IPS-15b (cell line): ENCODE measurements around the gene SEMA3B.

Source experiments
- H3K27me3 ChIP-seq: one replicate; pipeline ENCODE4 v1.6.1; 2013; ENCODE audit warnings: low read length; ENCODE audit not compliant: control insufficient read depth, insufficient read depth
- H3K36me3 ChIP-seq: one replicate; pipeline ENCODE4 v1.6.1; 2013; ENCODE audit warnings: low read length; ENCODE audit not compliant: control insufficient read depth, insufficient read depth
- H3K4me1 ChIP-seq: one replicate; pipeline ENCODE4 v1.6.1; 2013; ENCODE audit warnings: mild to moderate bottlenecking, low read length; ENCODE audit not compliant: control insufficient read depth, insufficient read depth
- H3K4me3 ChIP-seq: one replicate; pipeline ENCODE4 v1.5.1; 2013; ENCODE audit warnings: low read depth, low read length
- H3K9ac ChIP-seq: one replicate; pipeline ENCODE4 v1.6.1; 2013; ENCODE audit warnings: low read depth, mild to moderate bottlenecking, low read length
- H3K9me3 ChIP-seq: one replicate; pipeline ENCODE4 v1.6.1; 2013; ENCODE audit warnings: mild to moderate bottlenecking, low read length; ENCODE audit not compliant: control insufficient read depth, insufficient read depth

SEMA3B gene

GRCh38 chr3:50251220-50251619, 17.7 kb upstream of the SEMA3B start:
- H3K4me3 ChIP-seq = no peak overlapping the region
- peaks cover 6% of the 10 kb centered on the region for H3K4me1 ChIP-seq
- H3K9ac ChIP-seq = no peak overlapping the region
- H3K9me3 ChIP-seq = no peaks in the 10 kb centered on the region
- peaks cover 35% of the 10 kb centered on the region for H3K36me3 ChIP-seq
- H3K27me3 ChIP-seq = no peaks in the 10 kb centered on the region

GRCh38 chr3:50254577-50255250, 14.2 kb upstream of the SEMA3B start:
- Histone ChIP-seq H3K4me1 (no peaks in the 10 kb centered on the region), H3K4me3 (no peak overlapping the region), H3K9ac (no peak overlapping the region), H3K27me3 (no peaks in the 10 kb centered on the region), H3K36me3 (peaks cover 54% of the 10 kb centered on the region), H3K9me3 (no peaks in the 10 kb centered on the region)

- no peak overlapping the region for H3K9ac ChIP-seq
- H3K27me3 ChIP-seq = no peaks in the 10 kb centered on the region
- no peaks in the 10 kb centered on the region for H3K4me1 ChIP-seq
- no peak overlapping the region for H3K4me3 ChIP-seq
- H3K9me3 ChIP-seq = no peaks in the 10 kb centered on the region
- H3K36me3 ChIP-seq = peaks cover 54% of the 10 kb centered on the region
These were observed 13.7 kb upstream of the SEMA3B start for GRCh38 chr3:50255251-50255615.

GRCh38 chr3:50256978-50257890, 11.7 kb upstream of the SEMA3B start:
- Histone ChIP-seq H3K9me3 (no peaks in the 10 kb centered on the region), H3K4me3 (no peak overlapping the region), H3K9ac (no peak overlapping the region), H3K36me3 (peaks cover 47% of the 10 kb centered on the region), H3K4me1 (no peaks in the 10 kb centered on the region), H3K27me3 (no peaks in the 10 kb centered on the region)

- H3K36me3 ChIP-seq = peaks cover 45% of the 10 kb centered on the region
- no peaks in the 10 kb centered on the region for H3K27me3 ChIP-seq
These were observed 10.8 kb upstream of the SEMA3B start for GRCh38 chr3:50258029-50258680.

GRCh38 chr3:50258979-50259378, 10.0 kb upstream of the SEMA3B start:
- no peaks in the 10 kb centered on the region for H3K27me3 ChIP-seq
- peaks cover 4% of the 10 kb centered on the region for H3K4me1 ChIP-seq
- H3K9ac ChIP-seq = no peak overlapping the region
- peaks cover 42% of the 10 kb centered on the region for H3K36me3 ChIP-seq
- H3K4me3 ChIP-seq = no peak overlapping the region
- no peaks in the 10 kb centered on the region for H3K9me3 ChIP-seq

More at GRCh38 chr3:50258029-50258680, 10.8 kb upstream of the SEMA3B start:
- no peaks in the 10 kb centered on the region for H3K9me3 ChIP-seq
- no peak overlapping the region for H3K9ac ChIP-seq
- H3K4me3 ChIP-seq = no peak overlapping the region
- no peaks in the 10 kb centered on the region for H3K4me1 ChIP-seq

GRCh38 chr3:50259432-50260026, 9.4 kb upstream of the SEMA3B start:
- Histone ChIP-seq H3K27me3 (no peaks in the 10 kb centered on the region), H3K36me3 (peaks cover 38% of the 10 kb centered on the region)

GRCh38 chr3:50260027-50260941, 8.7 kb upstream of the SEMA3B start:
- Histone ChIP-seq H3K36me3 (peaks cover 31% of the 10 kb centered on the region), H3K4me1 (peaks cover 11% of the 10 kb centered on the region), H3K4me3 (peak overlapping the region; percentile 49), H3K9me3 (no peaks in the 10 kb centered on the region), H3K27me3 (no peaks in the 10 kb centered on the region), H3K9ac (peak overlapping the region; percentile 76)

More at GRCh38 chr3:50259432-50260026, 9.4 kb upstream of the SEMA3B start:
- Histone ChIP-seq H3K9ac (no peak overlapping the region), H3K4me3 (no peak overlapping the region), H3K4me1 (peaks cover 8% of the 10 kb centered on the region), H3K9me3 (no peaks in the 10 kb centered on the region)

- Histone ChIP-seq H3K9ac (peak overlapping the region; percentile 76), H3K27me3 (no peaks in the 10 kb centered on the region), H3K4me1 (peaks cover 12% of the 10 kb centered on the region), H3K4me3 (peak overlapping the region; percentile 49), H3K36me3 (peaks cover 26% of the 10 kb centered on the region), H3K9me3 (no peaks in the 10 kb centered on the region)
These were observed 8.0 kb upstream of the SEMA3B start for GRCh38 chr3:50260942-50261441.

- H3K4me3 ChIP-seq = no peak overlapping the region
- no peak overlapping the region for H3K9ac ChIP-seq
These were observed 7.4 kb upstream of the SEMA3B start for GRCh38 chr3:50261505-50261904.

More at GRCh38 chr3:50261505-50261904, 7.4 kb upstream of the SEMA3B start:
- H3K4me1 ChIP-seq = peaks cover 12% of the 10 kb centered on the region
- peaks cover 21% of the 10 kb centered on the region for H3K36me3 ChIP-seq
- H3K9me3 ChIP-seq = no peaks in the 10 kb centered on the region
- no peaks in the 10 kb centered on the region for H3K27me3 ChIP-seq
